Gastrocnemius medialis (tissue), 4 donors: ENCODE measurements around the gene ILKAP. TPM values are rescaled to one million over a fixed set of nuclear protein-coding genes. Genes with fewer than 3 reads are reported as not detected.

Experiments used
- ATAC-seq, 2 donors: fragments of 150-250 bp; one replicate each; pipeline ENCODE4 v1.9.1; 2016
- DNase-seq, 2 donors: peaks; one replicate each; pipeline ENCODE4 v3.0.0-alpha.2; 2019
- H3K27ac ChIP-seq, 4 donors: fragments of 200-600 bp; sonication (generic); 1 replicate in 1 of 4; 2 replicates in 3 of 4; pipeline ENCODE4 v1.5.1; 2016 to 2018; ENCODE audit warnings: mild to moderate bottlenecking in 2 of 4, moderate library complexity in 1 of 4
- H3K27me3 ChIP-seq, 3 donors: fragments of 200-600 bp; sonication (generic) in 2 of 3; 1 replicate in 1 of 3; 2 replicates in 2 of 3; pipeline versions ENCODE4 v1.5.1 to v1.6.0; 2016 to 2019; ENCODE audit warnings: mild to moderate bottlenecking in 1 of 3, moderate library complexity in 1 of 3
- H3K36me3 ChIP-seq, 2 donors: fragments of 200-600 bp; sonication (generic) in 1 of 2; one replicate each; pipeline ENCODE4 v1.5.1; 2017 to 2018
- H3K4me1 ChIP-seq, 2 donors: fragments of 200-600 bp; sonication (generic) in 1 of 2; one replicate each; pipeline ENCODE4 v1.5.1; 2016 to 2017; ENCODE audit warnings: mild to moderate bottlenecking in 2 of 2
- H3K4me3 ChIP-seq, 4 donors: fragments of 200-600 bp; sonication (generic) in 3 of 4; 1 replicate in 1 of 4; 2 replicates in 3 of 4; pipeline ENCODE4 v1.5.1; 2016 to 2019; ENCODE audit warnings: mild to moderate bottlenecking in 2 of 4
- H3K9me3 ChIP-seq, 3 donors: fragments of 200-600 bp; sonication (generic) in 2 of 3; 1 replicate in 1 of 3; 2 replicates in 2 of 3; pipeline ENCODE4 v1.5.1; 2016 to 2019
- CTCF ChIP-seq, 5 experiments: fragments of 450-650 bp in 3 of 5; fragments of 200-600 bp in 2 of 5; sonication (generic) in 2 of 5; IDR thresholded peaks in 4 of 5; conservative IDR thresholded peaks in 1 of 5; 1 replicate in 4 of 5; 2 replicates in 1 of 5; pipeline ENCODE4 v1.5.1; 2016 to 2019; ENCODE audit warnings: antibody characterized with exemption in 5 of 5, mild to moderate bottlenecking in 3 of 5, moderate library complexity in 3 of 5
- POLR2A ChIP-seq, 2 donors: fragments of 450-650 bp; IDR thresholded peaks; one replicate each; pipeline ENCODE4 v1.6.1; 2017; ENCODE audit warnings: antibody characterized with exemption in 2 of 2, mild to moderate bottlenecking in 2 of 2, moderate library complexity in 2 of 2
- in situ Hi-C, 4 donors: fragments of 200-750 bp; cut with MboI; loops; one replicate each; pipeline versions ENCODE4 v1.15.0 to v1.8.0; 2017; ENCODE audit warnings: low sequenced_read_pairs in 4 of 4
- intact Hi-C: fragments of 100-400 bp; cut with DNase I; formaldehyde crosslinking; loops from one replicate; pipeline ENCODE4 v1.15.1; 2023; ENCODE audit warnings: low total_unique reads
- total RNA-seq, 4 donors: library from RNA; depleted of rRNA; stranded (reverse); fragments of >200 nt; gene quantifications; one replicate each; pipeline versions ENCODE4 v1.1.0 to v1.2.3, GENCODE V29; 2016

The ILKAP gene
- total RNA-seq, 4 donors from 2014 or later = 16.6 to 30.1 (median 23.3) TPM

- no peaks in the 10 kb centered on the region for H3K9me3 ChIP-seq
- H3K27me3 ChIP-seq = no peaks in the 10 kb centered on the region
- intact Hi-C loops = no loop called here
- H3K27ac ChIP-seq = no peak overlapping the region
- no peak for DNase-seq
- peaks cover 20 to 25% of the 10 kb centered on the region in 2 donors for H3K4me1 ChIP-seq
- in situ Hi-C loops = no loop called here
- TF ChIP-seq POLR2A (IDR thresholded peaks at IDR 0.05) = no peak
- TF ChIP-seq CTCF (IDR thresholded peaks at IDR 0.05 in 4 of 5, conservative IDR thresholded peaks at IDR 0.05 in 1 of 5) = no peak
- no peaks in the 10 kb centered on the region for H3K36me3 ChIP-seq
- no peak overlapping the region for H3K4me3 ChIP-seq
- ATAC-seq = no peak
These were observed 34.1 kb upstream of the ILKAP start for GRCh38 chr2:238237431-238238135.

DNA sequence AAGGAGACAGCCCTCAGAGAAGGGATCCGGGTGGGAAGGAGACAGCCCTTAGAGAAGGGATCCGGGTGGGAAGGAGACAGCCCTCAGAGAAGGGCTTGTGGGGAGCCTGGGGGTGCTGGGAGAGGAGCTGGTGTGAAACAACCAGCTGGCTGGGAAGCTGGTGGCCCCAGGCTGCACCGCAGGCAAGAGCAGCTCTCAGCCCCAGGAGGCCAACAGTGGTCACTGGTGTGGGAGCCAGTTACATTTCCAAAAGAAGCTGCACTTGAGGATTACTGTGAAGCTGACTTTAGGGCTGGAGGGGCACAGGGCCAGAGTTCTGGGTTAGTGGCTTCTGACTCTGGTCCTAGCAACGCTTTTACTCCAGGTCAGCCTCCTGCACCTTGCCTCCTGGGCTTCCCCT lies 33.1 kb upstream of the ILKAP start:
- Histone ChIP-seq H3K36me3 (no peaks in the 10 kb centered on the region), H3K27me3 (no peaks in the 10 kb centered on the region), H3K9me3 (no peaks in the 10 kb centered on the region), H3K4me3 (no peak overlapping the region), H3K4me1 (peaks cover 13 to 18% of the 10 kb centered on the region in 2 donors), H3K27ac (no peak overlapping the region)
- no peak for TF ChIP-seq POLR2A (IDR thresholded peaks at IDR 0.05)
- no peak for TF ChIP-seq CTCF (IDR thresholded peaks at IDR 0.05 in 4 of 5, conservative IDR thresholded peaks at IDR 0.05 in 1 of 5)
- ATAC-seq (no peak), DNase-seq (no peak)
- in situ Hi-C loops = no loop called here
- intact Hi-C loops = no loop called here

- ATAC-seq (no peak), DNase-seq (no peak)
- no peaks in the 10 kb centered on the region for H3K27me3 ChIP-seq
- intact Hi-C loops (no loop called here), in situ Hi-C loops (no loop called here)
- H3K27ac ChIP-seq = no peak overlapping the region
- H3K36me3 ChIP-seq = no peaks in the 10 kb centered on the region
- no peaks in the 10 kb centered on the region for H3K9me3 ChIP-seq
- H3K4me1 ChIP-seq = peaks cover 11 to 20% of the 10 kb centered on the region in 2 donors
- no peak for TF ChIP-seq POLR2A (IDR thresholded peaks at IDR 0.05)
- TF ChIP-seq CTCF (IDR thresholded peaks at IDR 0.05 in 4 of 5, conservative IDR thresholded peaks at IDR 0.05 in 1 of 5) = no peak
- H3K4me3 ChIP-seq = no peak overlapping the region
These were observed 32.4 kb upstream of the ILKAP start for GRCh38 chr2:238235856-238236255.

DNA sequence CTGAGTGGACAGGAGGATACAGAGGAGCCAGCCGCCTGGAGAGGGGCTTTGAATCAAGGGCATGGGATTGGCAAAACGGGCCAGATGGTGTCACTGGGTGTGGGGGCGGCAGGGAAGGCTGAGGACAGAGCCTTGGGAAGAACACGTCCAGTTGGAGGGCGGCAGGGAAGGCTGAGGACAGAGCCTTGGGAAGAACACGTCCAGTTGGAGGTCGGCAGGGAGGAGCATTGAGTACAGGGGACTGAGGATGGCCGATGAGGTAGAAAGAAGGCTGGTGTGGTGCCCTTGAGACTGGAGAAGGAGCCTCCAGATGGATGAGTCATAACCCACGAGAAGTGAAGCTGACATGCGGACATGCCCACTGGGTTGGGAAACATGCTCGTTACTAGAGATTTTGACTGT lies 31.8 kb upstream of the ILKAP start:
- Histone ChIP-seq H3K27me3 (no peaks in the 10 kb centered on the region), H3K27ac (no peak overlapping the region), H3K4me1 (peaks cover 6 to 20% of the 10 kb centered on the region in 2 donors), H3K4me3 (no peak overlapping the region), H3K36me3 (no peaks in the 10 kb centered on the region), H3K9me3 (no peaks in the 10 kb centered on the region)
- no peak for TF ChIP-seq CTCF (IDR thresholded peaks at IDR 0.05 in 4 of 5, conservative IDR thresholded peaks at IDR 0.05 in 1 of 5)
- TF ChIP-seq POLR2A (IDR thresholded peaks at IDR 0.05) = no peak
- intact Hi-C loops = no loop called here
- in situ Hi-C loops = no loop called here
- ATAC-seq = no peak
- no peak for DNase-seq

DNA sequence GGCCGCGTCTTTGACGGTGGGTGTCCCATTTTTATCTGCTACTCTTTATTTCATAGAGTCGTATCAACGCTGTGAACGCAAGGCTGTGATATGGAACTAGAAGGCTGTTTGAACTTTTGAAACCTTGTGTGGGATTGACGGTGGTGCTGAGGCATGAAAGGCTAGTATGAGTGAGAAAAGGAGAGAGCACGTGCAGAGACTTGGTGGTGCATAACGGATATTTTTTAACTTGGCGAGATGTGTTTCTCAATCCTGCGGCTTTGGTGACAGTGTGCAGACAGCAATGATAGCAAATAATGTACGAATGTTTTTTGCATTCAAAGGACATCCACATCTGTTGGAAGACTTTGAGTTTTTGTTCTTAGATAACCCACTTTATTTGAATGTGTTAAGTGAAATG lies 30.1 kb upstream of the ILKAP start:
- no peak for DNase-seq
- in situ Hi-C loops (no loop called here), intact Hi-C loops (loop anchor here (5.0 kb wide), 1 partner anchor 96 kb away; the partner anchor contains the start of gene KLHL30)
- no peak for TF ChIP-seq POLR2A (IDR thresholded peaks at IDR 0.05)
- TF ChIP-seq CTCF (IDR thresholded peaks at IDR 0.05 in 4 of 5, conservative IDR thresholded peaks at IDR 0.05 in 1 of 5) = no peak
- Histone ChIP-seq H3K27me3 (no peaks in the 10 kb centered on the region), H3K27ac (no peak overlapping the region), H3K4me1 (peaks cover 3 to 14% of the 10 kb centered on the region in 2 donors), H3K9me3 (no peaks in the 10 kb centered on the region), H3K36me3 (no peaks in the 10 kb centered on the region), H3K4me3 (no peak overlapping the region)
- no peak for ATAC-seq
